HepG2 (cell line): Measurements from ENCODE around the gene ANKRD52. TPM values are rescaled to one million over a fixed set of nuclear protein-coding genes. Genes with fewer than 3 reads are reported as not detected.

ENCODE experiments used
- CBX1 ChIP-seq: IDR thresholded peaks from one replicate; pipeline ENCODE4 v1.6.1; 2016; ENCODE audit warnings: antibody characterized with exemption, low read depth
- CCDC6 ChIP-seq: sonication (generic); formaldehyde crosslinking; IDR thresholded peaks from 2 replicates; pipeline ENCODE4 v1.8.1; 2022; ENCODE audit warnings: mild to moderate bottlenecking, missing genetic modification reagents, moderate library complexity
- ZMYM4 ChIP-seq: sonication (generic); formaldehyde crosslinking; IDR thresholded peaks from 2 replicates; pipeline ENCODE4 v1.8.1; 2023; ENCODE audit warnings: mild to moderate bottlenecking, missing genetic modification reagents
- ZNF160 ChIP-seq: sonication (generic); formaldehyde crosslinking; IDR thresholded peaks from 2 replicates; pipeline ENCODE4 v1.8.0; 2022; ENCODE audit warnings: mild to moderate bottlenecking, inconsistent platforms, missing genetic modification reagents
- ZNF17 ChIP-seq: sonication (generic); formaldehyde crosslinking; IDR thresholded peaks from 2 replicates; pipeline ENCODE4 v1.5.0; 2020; ENCODE audit warnings: mild to moderate bottlenecking, missing genetic modification reagents
- ZNF33B ChIP-seq: sonication (generic); formaldehyde crosslinking; IDR thresholded peaks from 2 replicates; pipeline ENCODE4 v1.5.1; 2020; ENCODE audit warnings: mild to moderate bottlenecking, missing genetic modification reagents
- polyA plus RNA-seq, 8 experiments: library from polyadenylated mRNA; depleted of rRNA in 3 of 8; stranded (reverse) in 7 of 8; unstranded in 1 of 8; fragments of >200 nt; fragmentation: Illumina TruSeq in 4 of 8; extraction: Trizol in 4 of 8; gene quantifications; 2 replicates each; pipeline versions ENCODE4 v1.2.1 to v1.2.3, GENCODE V29; 2011 to 2016; ENCODE audit warnings: low read depth in 4 of 8, missing spikeins in 1 of 8, mixed read lengths in 1 of 8; ENCODE audit not compliant: insufficient read depth in 1 of 8
- total RNA-seq, 5 experiments: library from RNA; depleted of rRNA; stranded (reverse); fragments of >200 nt; fragmentation: Illumina TruSeq; extraction: Trizol; gene quantifications; 2 replicates each; pipeline ENCODE4 v1.2.3, GENCODE V29; 2016; ENCODE audit warnings: low read depth in 1 of 5
- TF ChIP-seq, protein P1 (sequence below): sonication (generic); formaldehyde crosslinking; IDR thresholded peaks from 2 replicates; pipeline ENCODE4 v1.9.0; 2021; ENCODE audit warnings: mild to moderate bottlenecking, missing genetic modification reagents
- TF ChIP-seq, protein P2 (sequence below): fragments of 450-650 bp; IDR thresholded peaks from 2 replicates; pipeline ENCODE4 v1.6.1; 2017
- TF ChIP-seq, protein P3 (sequence below): sonication (generic); formaldehyde crosslinking; IDR thresholded peaks from 2 replicates; pipeline ENCODE4 v1.5.1; 2020; ENCODE audit warnings: missing genetic modification reagents, mild to moderate bottlenecking, borderline replicate concordance
- TF ChIP-seq, protein P4 (sequence below): sonication (generic); formaldehyde crosslinking; IDR thresholded peaks from 2 replicates; pipeline ENCODE4 v1.4.0; 2020; ENCODE audit warnings: missing genetic modification reagents

ANKRD52 gene
- total and polyA plus RNA-seq, 2 of the 13 experiments (the other 11 are each of a cell fraction or from before 2014, with no cell fraction given) = 7.8 to 9.2 TPM

DNA sequence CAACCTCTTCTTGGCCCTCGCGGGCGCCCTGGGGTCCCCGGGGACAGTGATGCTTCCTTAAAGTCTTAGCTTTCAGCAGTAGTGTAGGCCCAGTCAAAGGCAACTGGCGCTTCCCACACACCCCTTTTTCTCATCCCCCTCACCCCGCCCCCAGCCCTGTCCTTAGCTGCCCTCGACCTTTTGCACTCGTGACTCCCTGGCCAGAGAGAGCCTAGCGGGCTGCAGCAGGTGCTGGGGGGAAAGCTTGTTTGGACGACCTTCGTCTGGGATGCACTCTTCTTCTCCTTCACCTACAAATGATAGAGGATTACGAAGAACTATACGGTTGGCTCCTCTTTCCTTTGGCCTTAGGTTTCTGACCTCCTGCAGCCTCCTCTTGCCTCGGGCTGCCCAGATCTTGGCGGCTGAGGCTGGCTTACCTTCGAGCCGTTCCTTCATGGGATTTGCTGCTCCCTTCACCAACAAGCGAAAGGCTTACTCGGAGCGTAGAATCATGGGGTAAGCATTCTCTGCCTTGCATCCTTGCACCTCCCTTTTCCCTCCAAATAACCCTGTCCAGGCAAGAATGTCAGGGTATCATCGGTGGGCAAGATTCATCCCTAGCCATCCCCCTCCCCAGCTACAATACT, 9.4 kb upstream of the ANKRD52 start (continued):
- TF ChIP-seq, protein P1, sequence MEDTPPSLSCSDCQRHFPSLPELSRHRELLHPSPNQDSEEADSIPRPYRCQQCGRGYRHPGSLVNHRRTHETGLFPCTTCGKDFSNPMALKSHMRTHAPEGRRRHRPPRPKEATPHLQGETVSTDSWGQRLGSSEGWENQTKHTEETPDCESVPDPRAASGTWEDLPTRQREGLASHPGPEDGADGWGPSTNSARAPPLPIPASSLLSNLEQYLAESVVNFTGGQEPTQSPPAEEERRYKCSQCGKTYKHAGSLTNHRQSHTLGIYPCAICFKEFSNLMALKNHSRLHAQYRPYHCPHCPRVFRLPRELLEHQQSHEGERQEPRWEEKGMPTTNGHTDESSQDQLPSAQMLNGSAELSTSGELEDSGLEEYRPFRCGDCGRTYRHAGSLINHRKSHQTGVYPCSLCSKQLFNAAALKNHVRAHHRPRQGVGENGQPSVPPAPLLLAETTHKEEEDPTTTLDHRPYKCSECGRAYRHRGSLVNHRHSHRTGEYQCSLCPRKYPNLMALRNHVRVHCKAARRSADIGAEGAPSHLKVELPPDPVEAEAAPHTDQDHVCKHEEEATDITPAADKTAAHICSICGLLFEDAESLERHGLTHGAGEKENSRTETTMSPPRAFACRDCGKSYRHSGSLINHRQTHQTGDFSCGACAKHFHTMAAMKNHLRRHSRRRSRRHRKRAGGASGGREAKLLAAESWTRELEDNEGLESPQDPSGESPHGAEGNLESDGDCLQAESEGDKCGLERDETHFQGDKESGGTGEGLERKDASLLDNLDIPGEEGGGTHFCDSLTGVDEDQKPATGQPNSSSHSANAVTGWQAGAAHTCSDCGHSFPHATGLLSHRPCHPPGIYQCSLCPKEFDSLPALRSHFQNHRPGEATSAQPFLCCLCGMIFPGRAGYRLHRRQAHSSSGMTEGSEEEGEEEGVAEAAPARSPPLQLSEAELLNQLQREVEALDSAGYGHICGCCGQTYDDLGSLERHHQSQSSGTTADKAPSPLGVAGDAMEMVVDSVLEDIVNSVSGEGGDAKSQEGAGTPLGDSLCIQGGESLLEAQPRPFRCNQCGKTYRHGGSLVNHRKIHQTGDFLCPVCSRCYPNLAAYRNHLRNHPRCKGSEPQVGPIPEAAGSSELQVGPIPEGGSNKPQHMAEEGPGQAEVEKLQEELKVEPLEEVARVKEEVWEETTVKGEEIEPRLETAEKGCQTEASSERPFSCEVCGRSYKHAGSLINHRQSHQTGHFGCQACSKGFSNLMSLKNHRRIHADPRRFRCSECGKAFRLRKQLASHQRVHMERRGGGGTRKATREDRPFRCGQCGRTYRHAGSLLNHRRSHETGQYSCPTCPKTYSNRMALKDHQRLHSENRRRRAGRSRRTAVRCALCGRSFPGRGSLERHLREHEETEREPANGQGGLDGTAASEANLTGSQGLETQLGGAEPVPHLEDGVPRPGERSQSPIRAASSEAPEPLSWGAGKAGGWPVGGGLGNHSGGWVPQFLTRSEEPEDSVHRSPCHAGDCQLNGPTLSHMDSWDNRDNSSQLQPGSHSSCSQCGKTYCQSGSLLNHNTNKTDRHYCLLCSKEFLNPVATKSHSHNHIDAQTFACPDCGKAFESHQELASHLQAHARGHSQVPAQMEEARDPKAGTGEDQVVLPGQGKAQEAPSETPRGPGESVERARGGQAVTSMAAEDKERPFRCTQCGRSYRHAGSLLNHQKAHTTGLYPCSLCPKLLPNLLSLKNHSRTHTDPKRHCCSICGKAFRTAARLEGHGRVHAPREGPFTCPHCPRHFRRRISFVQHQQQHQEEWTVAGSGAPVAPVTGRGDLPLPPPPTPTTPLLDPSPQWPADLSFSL (CRISPR knock-in tag) = no peak
- TF ChIP-seq, protein P2, sequence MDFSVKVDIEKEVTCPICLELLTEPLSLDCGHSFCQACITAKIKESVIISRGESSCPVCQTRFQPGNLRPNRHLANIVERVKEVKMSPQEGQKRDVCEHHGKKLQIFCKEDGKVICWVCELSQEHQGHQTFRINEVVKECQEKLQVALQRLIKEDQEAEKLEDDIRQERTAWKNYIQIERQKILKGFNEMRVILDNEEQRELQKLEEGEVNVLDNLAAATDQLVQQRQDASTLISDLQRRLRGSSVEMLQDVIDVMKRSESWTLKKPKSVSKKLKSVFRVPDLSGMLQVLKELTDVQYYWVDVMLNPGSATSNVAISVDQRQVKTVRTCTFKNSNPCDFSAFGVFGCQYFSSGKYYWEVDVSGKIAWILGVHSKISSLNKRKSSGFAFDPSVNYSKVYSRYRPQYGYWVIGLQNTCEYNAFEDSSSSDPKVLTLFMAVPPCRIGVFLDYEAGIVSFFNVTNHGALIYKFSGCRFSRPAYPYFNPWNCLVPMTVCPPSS = no peak
- TF ChIP-seq ZNF33B (CRISPR knock-in tag) = no peak
- no peak; the same call in 1 of the 2 replicates for TF ChIP-seq ZMYM4 (CRISPR knock-in tag)
- TF ChIP-seq CBX1 = peak; percentile 11
- TF ChIP-seq, protein P3, sequence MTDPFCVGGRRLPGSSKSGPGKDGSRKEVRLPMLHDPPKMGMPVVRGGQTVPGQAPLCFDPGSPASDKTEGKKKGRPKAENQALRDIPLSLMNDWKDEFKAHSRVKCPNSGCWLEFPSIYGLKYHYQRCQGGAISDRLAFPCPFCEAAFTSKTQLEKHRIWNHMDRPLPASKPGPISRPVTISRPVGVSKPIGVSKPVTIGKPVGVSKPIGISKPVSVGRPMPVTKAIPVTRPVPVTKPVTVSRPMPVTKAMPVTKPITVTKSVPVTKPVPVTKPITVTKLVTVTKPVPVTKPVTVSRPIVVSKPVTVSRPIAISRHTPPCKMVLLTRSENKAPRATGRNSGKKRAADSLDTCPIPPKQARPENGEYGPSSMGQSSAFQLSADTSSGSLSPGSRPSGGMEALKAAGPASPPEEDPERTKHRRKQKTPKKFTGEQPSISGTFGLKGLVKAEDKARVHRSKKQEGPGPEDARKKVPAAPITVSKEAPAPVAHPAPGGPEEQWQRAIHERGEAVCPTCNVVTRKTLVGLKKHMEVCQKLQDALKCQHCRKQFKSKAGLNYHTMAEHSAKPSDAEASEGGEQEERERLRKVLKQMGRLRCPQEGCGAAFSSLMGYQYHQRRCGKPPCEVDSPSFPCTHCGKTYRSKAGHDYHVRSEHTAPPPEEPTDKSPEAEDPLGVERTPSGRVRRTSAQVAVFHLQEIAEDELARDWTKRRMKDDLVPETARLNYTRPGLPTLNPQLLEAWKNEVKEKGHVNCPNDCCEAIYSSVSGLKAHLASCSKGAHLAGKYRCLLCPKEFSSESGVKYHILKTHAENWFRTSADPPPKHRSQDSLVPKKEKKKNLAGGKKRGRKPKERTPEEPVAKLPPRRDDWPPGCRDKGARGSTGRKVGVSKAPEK (CRISPR knock-in tag) = no peak
- TF ChIP-seq ZNF160 (CRISPR knock-in tag) = no peak
- no peak for TF ChIP-seq ZNF17 (CRISPR knock-in tag)
- TF ChIP-seq, protein P4, sequence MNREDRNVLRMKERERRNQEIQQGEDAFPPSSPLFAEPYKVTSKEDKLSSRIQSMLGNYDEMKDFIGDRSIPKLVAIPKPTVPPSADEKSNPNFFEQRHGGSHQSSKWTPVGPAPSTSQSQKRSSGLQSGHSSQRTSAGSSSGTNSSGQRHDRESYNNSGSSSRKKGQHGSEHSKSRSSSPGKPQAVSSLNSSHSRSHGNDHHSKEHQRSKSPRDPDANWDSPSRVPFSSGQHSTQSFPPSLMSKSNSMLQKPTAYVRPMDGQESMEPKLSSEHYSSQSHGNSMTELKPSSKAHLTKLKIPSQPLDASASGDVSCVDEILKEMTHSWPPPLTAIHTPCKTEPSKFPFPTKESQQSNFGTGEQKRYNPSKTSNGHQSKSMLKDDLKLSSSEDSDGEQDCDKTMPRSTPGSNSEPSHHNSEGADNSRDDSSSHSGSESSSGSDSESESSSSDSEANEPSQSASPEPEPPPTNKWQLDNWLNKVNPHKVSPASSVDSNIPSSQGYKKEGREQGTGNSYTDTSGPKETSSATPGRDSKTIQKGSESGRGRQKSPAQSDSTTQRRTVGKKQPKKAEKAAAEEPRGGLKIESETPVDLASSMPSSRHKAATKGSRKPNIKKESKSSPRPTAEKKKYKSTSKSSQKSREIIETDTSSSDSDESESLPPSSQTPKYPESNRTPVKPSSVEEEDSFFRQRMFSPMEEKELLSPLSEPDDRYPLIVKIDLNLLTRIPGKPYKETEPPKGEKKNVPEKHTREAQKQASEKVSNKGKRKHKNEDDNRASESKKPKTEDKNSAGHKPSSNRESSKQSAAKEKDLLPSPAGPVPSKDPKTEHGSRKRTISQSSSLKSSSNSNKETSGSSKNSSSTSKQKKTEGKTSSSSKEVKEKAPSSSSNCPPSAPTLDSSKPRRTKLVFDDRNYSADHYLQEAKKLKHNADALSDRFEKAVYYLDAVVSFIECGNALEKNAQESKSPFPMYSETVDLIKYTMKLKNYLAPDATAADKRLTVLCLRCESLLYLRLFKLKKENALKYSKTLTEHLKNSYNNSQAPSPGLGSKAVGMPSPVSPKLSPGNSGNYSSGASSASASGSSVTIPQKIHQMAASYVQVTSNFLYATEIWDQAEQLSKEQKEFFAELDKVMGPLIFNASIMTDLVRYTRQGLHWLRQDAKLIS (CRISPR knock-in tag) = no peak
- TF ChIP-seq CCDC6 (CRISPR knock-in tag) = no peak
- TF ChIP-seq, all 625 proteins: peak for 30
